ENCODE measurements around the gene CCBE1. TPM values are rescaled to one million over a fixed set of nuclear protein-coding genes. Genes with fewer than 3 reads are reported as not detected.
A peak's percentile ranks its signal among the peaks of the same experiment; 100 is the strongest.

The CCBE1 gene
- polyA plus RNA-seq, 1 of the 3 experiments (the other 2 are of a cell fraction), result 5.0 TPM

DNA sequence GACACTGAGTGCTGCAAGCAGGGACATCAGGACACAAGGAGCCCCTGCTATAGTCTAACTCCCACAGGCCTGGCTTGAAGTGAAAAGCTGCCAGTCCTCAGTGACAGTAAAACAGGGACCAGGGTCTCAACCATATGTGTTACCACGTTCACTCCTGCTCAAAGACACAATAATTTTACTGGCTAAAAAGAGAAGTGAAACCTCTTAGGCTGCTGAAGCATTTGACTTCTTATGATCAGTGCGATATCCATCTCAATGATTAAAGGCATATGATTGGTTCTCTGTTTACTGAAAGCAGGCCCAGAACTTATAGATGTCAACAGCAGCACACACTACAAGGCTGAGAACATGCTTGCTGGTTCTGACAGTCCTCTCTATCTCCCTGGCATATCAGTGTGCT is 208.3 kb downstream of the CCBE1 start:
- Histone ChIP-seq H3F3A (replicated peaks; ENCODE audit: insufficient read depth) (no peaks in the 10 kb centered on the region), H3K27ac (ENCODE audit: low read depth in 2 of 2, low read length in 1 of 2) (no peak overlapping the region; a peak in 1 of 4 replicates), H3K9me3 (no peaks in the 10 kb centered on the region), H2AFZ (ENCODE audit: low read depth) (no peak overlapping the region), H3K9ac (no peak overlapping the region), H3K4me1 (ENCODE audit: control insufficient read depth in 1 of 2, insufficient read depth in 2 of 2, low read depth in 1 of 2, low read length in 1 of 2) (peaks cover 0 to 15% of the 10 kb centered on the region in 2 experiments; a peak in 2 of 4 replicates), H3K36me3 (replicated peaks in 1 of 2; ENCODE audit: control insufficient read depth in 1 of 2, insufficient read depth in 2 of 2, low read length in 1 of 2) (no peaks in the 10 kb centered on the region), H3K4me2 (no peak overlapping the region), H3K79me2 (ENCODE audit: insufficient read depth) (no peaks in the 10 kb centered on the region), H3K4me3 (ENCODE audit: low read depth in 2 of 2, low read length in 1 of 2) (no peak overlapping the region), H3K9me2 (no peaks in the 10 kb centered on the region), H3K27me3 (ENCODE audit: insufficient read depth) (no peaks in the 10 kb centered on the region), H4K20me1 (ENCODE audit: insufficient read depth) (no peaks in the 10 kb centered on the region)
- peak; percentile 42 for TF ChIP-seq GATA2 (CRISPR knock-in tag; IDR thresholded peaks at IDR 0.05)
- TF ChIP-seq EP300 (IDR thresholded peaks at IDR 0.05; ENCODE audit: borderline replicate concordance in 1 of 2, low read depth in 1 of 2, low read length in 1 of 2), result no peak
- ChIA-PET CTCF (no interaction called here), POLR2A (no interaction called here)
- WGBS (ENCODE audit: low lambda C conversion rate), result 77% methylated on average over 2 of the region's 2 CpGs
- DNase-seq, result no peak

DNA sequence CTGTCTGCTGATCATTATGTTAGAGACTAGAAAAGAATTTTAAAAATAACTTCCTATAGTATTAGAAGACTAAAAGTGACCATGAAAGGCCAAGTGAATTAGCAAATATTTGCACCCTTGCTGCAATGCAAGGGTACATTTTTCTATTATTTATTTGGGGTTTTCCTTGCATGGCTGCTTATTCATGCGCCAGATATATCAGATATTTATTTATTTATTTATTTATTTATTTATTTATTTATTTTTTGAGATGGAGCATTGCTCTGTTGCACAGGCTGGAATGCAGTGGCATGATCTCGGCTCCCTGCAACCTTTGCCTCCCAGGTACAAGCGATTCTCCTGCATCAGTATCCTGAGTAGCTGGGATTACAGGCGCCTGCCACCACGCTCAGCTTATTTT is 211.8 kb downstream of the CCBE1 start:
- DNase-seq, result no peak
- POLR2A ChIA-PET, result no interaction called here
- no peaks in the 10 kb centered on the region for H3F3A ChIP-seq (replicated peaks; ENCODE audit: insufficient read depth)
- no peak for TF ChIP-seq TAF1 (IDR thresholded peaks at IDR 0.05; ENCODE audit: borderline replicate concordance, low read depth, low read length)
- no peak for TF ChIP-seq RCOR1 (IDR thresholded peaks at IDR 0.05; ENCODE audit: low read length)
- H3K27me3 ChIP-seq (ENCODE audit: insufficient read depth), result no peaks in the 10 kb centered on the region
- H3K4me3 ChIP-seq (ENCODE audit: low read depth in 2 of 2, low read length in 1 of 2), result no peak overlapping the region
- no peaks in the 10 kb centered on the region for H3K9me3 ChIP-seq
- no peaks in the 10 kb centered on the region for H3K9me2 ChIP-seq
- H3K4me1 ChIP-seq (ENCODE audit: control insufficient read depth in 1 of 2, insufficient read depth in 2 of 2, low read depth in 1 of 2, low read length in 1 of 2), result peaks cover 0 to 15% of the 10 kb centered on the region in 2 experiments; a peak in 2 of 4 replicates
- H3K27ac ChIP-seq (ENCODE audit: low read depth in 2 of 2, low read length in 1 of 2), result no peak overlapping the region; a peak in 1 of 4 replicates
- H3K79me2 ChIP-seq (ENCODE audit: insufficient read depth), result no peaks in the 10 kb centered on the region
- no peaks in the 10 kb centered on the region for H4K20me1 ChIP-seq (ENCODE audit: insufficient read depth)
- CTCF ChIA-PET, result interaction anchor here (0.6 to 1.2 kb wide), 2 partner anchors 70 to 1342 kb away, joined by 3 read pairs; no protein-coding TSS in a partner anchor
- 77% methylated on average over 5 of the region's 5 CpGs for WGBS (ENCODE audit: low lambda C conversion rate)
- no peaks in the 10 kb centered on the region for H3K36me3 ChIP-seq (replicated peaks in 1 of 2; ENCODE audit: control insufficient read depth in 1 of 2, insufficient read depth in 2 of 2, low read length in 1 of 2)
- no peak overlapping the region for H2AFZ ChIP-seq (ENCODE audit: low read depth)
- H3K9ac ChIP-seq, result no peak overlapping the region
- H3K4me2 ChIP-seq, result no peak overlapping the region

DNA sequence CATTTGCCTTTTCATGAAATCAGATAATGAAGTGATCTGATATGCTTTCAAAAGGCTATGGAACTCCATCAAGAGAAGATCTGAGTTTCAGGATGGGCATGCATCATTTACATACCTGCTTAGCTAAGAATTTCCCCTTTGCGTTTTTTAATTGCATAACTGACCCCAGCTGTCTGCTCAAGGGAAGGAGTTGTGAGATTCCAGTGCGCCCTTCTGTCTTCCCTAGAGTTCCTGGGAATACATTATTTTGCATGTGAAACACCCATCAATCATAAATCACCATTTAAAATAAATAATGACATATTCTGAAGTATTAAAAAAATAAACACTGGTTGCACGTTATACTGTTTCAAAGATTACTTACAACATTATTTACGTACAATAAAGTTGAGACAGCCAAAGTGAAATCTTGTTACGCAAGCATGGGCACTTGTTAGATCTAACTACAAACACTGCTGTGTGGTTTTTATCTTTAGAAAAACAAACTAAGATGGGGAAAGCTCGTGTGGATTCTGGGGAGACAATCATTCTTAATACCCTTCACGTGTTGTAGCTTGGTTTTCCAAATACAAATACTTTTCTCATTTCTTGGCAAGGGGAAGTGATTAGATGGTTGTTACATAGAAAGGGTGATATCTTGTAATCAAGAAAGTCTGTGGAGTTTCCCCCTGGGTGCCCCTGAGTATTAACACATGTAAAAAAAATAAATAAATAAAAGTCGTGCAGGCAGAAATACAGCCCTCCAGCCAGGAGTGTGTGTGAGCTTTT is 212.5 kb downstream of the CCBE1 start:
- no peak overlapping the region for H2AFZ ChIP-seq (ENCODE audit: low read depth)
- H3K9me2 ChIP-seq, result no peaks in the 10 kb centered on the region
- no peaks in the 10 kb centered on the region for H3K9me3 ChIP-seq
- H3K27ac ChIP-seq (ENCODE audit: low read depth in 2 of 2, low read length in 1 of 2), result peak overlapping the region in 1 of 2 experiments; percentile 43; a peak in 2 of 4 replicates
- POLR2A ChIA-PET, result no interaction called here
- peak; percentile 33 for DNase-seq
- H3K4me2 ChIP-seq, result no peak overlapping the region
- no peak for TF ChIP-seq RFX5 (IDR thresholded peaks at IDR 0.05; ENCODE audit: low read length)
- no peak for TF ChIP-seq GABPA (IDR thresholded peaks at IDR 0.05; ENCODE audit: low read depth)
- 0 out of 2 replicates have a peak, but pooled peaks have one; percentile 17 for TF ChIP-seq RCOR1 (IDR thresholded peaks at IDR 0.05; ENCODE audit: low read length)
- TF ChIP-seq NFIC (IDR thresholded peaks at IDR 0.05; ENCODE audit: borderline replicate concordance), result no peak
- TF ChIP-seq, protein P1, sequence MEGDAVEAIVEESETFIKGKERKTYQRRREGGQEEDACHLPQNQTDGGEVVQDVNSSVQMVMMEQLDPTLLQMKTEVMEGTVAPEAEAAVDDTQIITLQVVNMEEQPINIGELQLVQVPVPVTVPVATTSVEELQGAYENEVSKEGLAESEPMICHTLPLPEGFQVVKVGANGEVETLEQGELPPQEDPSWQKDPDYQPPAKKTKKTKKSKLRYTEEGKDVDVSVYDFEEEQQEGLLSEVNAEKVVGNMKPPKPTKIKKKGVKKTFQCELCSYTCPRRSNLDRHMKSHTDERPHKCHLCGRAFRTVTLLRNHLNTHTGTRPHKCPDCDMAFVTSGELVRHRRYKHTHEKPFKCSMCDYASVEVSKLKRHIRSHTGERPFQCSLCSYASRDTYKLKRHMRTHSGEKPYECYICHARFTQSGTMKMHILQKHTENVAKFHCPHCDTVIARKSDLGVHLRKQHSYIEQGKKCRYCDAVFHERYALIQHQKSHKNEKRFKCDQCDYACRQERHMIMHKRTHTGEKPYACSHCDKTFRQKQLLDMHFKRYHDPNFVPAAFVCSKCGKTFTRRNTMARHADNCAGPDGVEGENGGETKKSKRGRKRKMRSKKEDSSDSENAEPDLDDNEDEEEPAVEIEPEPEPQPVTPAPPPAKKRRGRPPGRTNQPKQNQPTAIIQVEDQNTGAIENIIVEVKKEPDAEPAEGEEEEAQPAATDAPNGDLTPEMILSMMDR (IDR thresholded peaks at IDR 0.05), result no peak
- no peak for TF ChIP-seq TAF1 (IDR thresholded peaks at IDR 0.05; ENCODE audit: borderline replicate concordance, low read depth, low read length)
- TF ChIP-seq SMC3 (IDR thresholded peaks at IDR 0.05; ENCODE audit: low read depth, low read length), result no peak
- TF ChIP-seq RAD21 (IDR thresholded peaks at IDR 0.05; ENCODE audit: low read length), result no peak
- TF ChIP-seq RXRA (IDR thresholded peaks at IDR 0.05; ENCODE audit: borderline replicate concordance, low read depth), result no peak
- 0 out of 2 replicates have a peak, but pooled peaks have one; percentile 21 for TF ChIP-seq GATA2 (CRISPR knock-in tag; IDR thresholded peaks at IDR 0.05)
- no peak for TF ChIP-seq YY1 (IDR thresholded peaks at IDR 0.05; ENCODE audit: low read depth)
- CTCF ChIA-PET, result interaction anchor here (0.6 to 1.2 kb wide), 2 partner anchors 71 to 1341 kb away, joined by 3 read pairs; no protein-coding TSS in a partner anchor
- peaks cover 0 to 16% of the 10 kb centered on the region in 2 experiments; a peak in 2 of 4 replicates for H3K4me1 ChIP-seq (ENCODE audit: control insufficient read depth in 1 of 2, insufficient read depth in 2 of 2, low read depth in 1 of 2, low read length in 1 of 2)
- no peaks in the 10 kb centered on the region for H3F3A ChIP-seq (replicated peaks; ENCODE audit: insufficient read depth)
- no peaks in the 10 kb centered on the region for H3K36me3 ChIP-seq (replicated peaks in 1 of 2; ENCODE audit: control insufficient read depth in 1 of 2, insufficient read depth in 2 of 2, low read length in 1 of 2)
- no peaks in the 10 kb centered on the region for H4K20me1 ChIP-seq (ENCODE audit: insufficient read depth)
- WGBS (ENCODE audit: low lambda C conversion rate), result 46% methylated on average over 8 of the region's 8 CpGs
- no peaks in the 10 kb centered on the region for H3K79me2 ChIP-seq (ENCODE audit: insufficient read depth)
- no peaks in the 10 kb centered on the region for H3K27me3 ChIP-seq (ENCODE audit: insufficient read depth)
- no peak overlapping the region for H3K4me3 ChIP-seq (ENCODE audit: low read depth in 2 of 2, low read length in 1 of 2)
- no peak overlapping the region for H3K9ac ChIP-seq
